Endothelial cell of umbilical vein (primary cell): ENCODE data around the gene RBM17. TPM values are rescaled to one million over a fixed set of nuclear protein-coding genes. Genes with fewer than 3 reads are reported as not detected.

Experiments
- BruUV-seq: library from RNA; stranded (reverse); fragments of 400-500 nt; replicated peaks from 2 replicates; lab custom pipeline; 2021; lab: Mats Ljungman, UMichigan
- CTCF ChIA-PET: fragments of 300-600, 350-600 bp; sonication (Branson Sonifier 250); formaldehyde crosslinking; loops from one replicate; lab custom pipeline; 2021; ENCODE audit warnings: antibody characterized with exemption, inconsistent platforms; lab: Charles Lee
- POLR2A ChIA-PET: fragments of 300-600, 350-600 bp; sonication (Branson Sonifier 250); formaldehyde crosslinking; loops from one replicate; lab custom pipeline; 2021; ENCODE audit warnings: antibody characterized with exemption, inconsistent platforms; lab: Charles Lee
- DNase-seq: peaks from one replicate; pipeline ENCODE4 v3.0.0-alpha.2; 2011; ENCODE audit warnings: low read depth, low spot score
- FAIRE-seq: peaks from 2 replicates; lab custom pipeline; 2011; peaks lifted over from hg19 to GRCh38; lab: Jason Lieb, UNC
- H2AFZ ChIP-seq: 2 replicates; pipeline ENCODE4 v1.6.0; 2012; ENCODE audit warnings: low read depth, low read length, control low read depth, inconsistent platforms
- H3K27ac ChIP-seq: 2 replicates; pipeline ENCODE4 v1.5.1; 2011; ENCODE audit warnings: low read depth, mild to moderate bottlenecking, control low read depth, low read length, moderate library complexity; ENCODE audit not compliant: insufficient read depth
- H3K27me3 ChIP-seq, 2 experiments: 2 replicates each; pipeline versions ENCODE4 v1.6.0 to v1.6.1; 2011; ENCODE audit warnings: low read length in 2 of 2, mixed read lengths in 1 of 2; ENCODE audit not compliant: control insufficient read depth in 2 of 2, insufficient read depth in 2 of 2
- H3K36me3 ChIP-seq, 2 experiments: 2 replicates in 1 of 2; 3 replicates in 1 of 2; pipeline ENCODE4 v1.5.1; 2011; ENCODE audit warnings: low read length in 2 of 2, mild to moderate bottlenecking in 1 of 2, moderate library complexity in 1 of 2; ENCODE audit not compliant: control insufficient read depth in 2 of 2, insufficient read depth in 2 of 2; ENCODE audit errors: extremely low read depth in 1 of 2
- H3K4me1 ChIP-seq: 3 replicates; pipeline ENCODE4 v1.5.1; 2011; ENCODE audit warnings: mild to moderate bottlenecking, low read length; ENCODE audit not compliant: control insufficient read depth, insufficient read depth; ENCODE audit errors: extremely low read depth
- H3K4me2 ChIP-seq: 2 replicates; pipeline ENCODE4 v1.6.1; 2011; ENCODE audit warnings: low read length, control low read depth, mixed read lengths; ENCODE audit not compliant: insufficient read depth
- H3K4me3 ChIP-seq, 3 experiments: fragments of 200-600 bp in 1 of 3; sonication (generic), shearing (Covaris generic) in 1 of 3; replicated peaks in 1 of 3; 2 replicates each; pipeline ENCODE4 v1.5.1; 2011 to 2016; ENCODE audit warnings: control low read depth in 3 of 3, low read length in 3 of 3, mild to moderate bottlenecking in 2 of 3, inconsistent platforms in 1 of 3, low read depth in 1 of 3, moderate library complexity in 1 of 3; ENCODE audit not compliant: insufficient read depth in 1 of 3
- H3K79me2 ChIP-seq: 2 replicates; pipeline ENCODE4 v1.6.0; 2012; ENCODE audit warnings: low read length, inconsistent platforms; ENCODE audit not compliant: control insufficient read depth, insufficient read depth
- H3K9ac ChIP-seq: replicated peaks from 2 replicates; pipeline ENCODE3; 2011; ENCODE audit warnings: low read length, control low read depth; ENCODE audit not compliant: insufficient read depth; ENCODE audit errors: extremely low read depth
- H3K9me1 ChIP-seq: replicated peaks from 3 replicates; pipeline ENCODE4 v1.6.0; 2011; ENCODE audit warnings: mild to moderate bottlenecking, low read length; ENCODE audit not compliant: control insufficient read depth, insufficient read depth; ENCODE audit errors: extremely low read depth
- H3K9me3 ChIP-seq: replicated peaks from 2 replicates; pipeline ENCODE4 v1.5.1; 2012; ENCODE audit warnings: low read length, inconsistent platforms; ENCODE audit not compliant: control insufficient read depth, insufficient read depth
- H4K20me1 ChIP-seq: replicated peaks from 2 replicates; pipeline ENCODE3; 2011; ENCODE audit warnings: mild to moderate bottlenecking, low read length; ENCODE audit not compliant: control insufficient read depth, insufficient read depth; ENCODE audit errors: extremely low read depth
- FOS ChIP-seq: IDR thresholded peaks from 2 replicates; pipeline ENCODE4 v1.6.1; 2011; ENCODE audit warnings: mild to moderate bottlenecking, low read length, moderate library complexity, borderline replicate concordance; ENCODE audit not compliant: insufficient read depth
- GATA2 ChIP-seq: IDR thresholded peaks from 2 replicates; pipeline ENCODE4 v1.7.0; 2011; ENCODE audit warnings: low read depth, mild to moderate bottlenecking, moderate library complexity, mixed read lengths, low read length; ENCODE audit not compliant: insufficient read length, insufficient read depth
- JUN ChIP-seq: IDR thresholded peaks from 2 replicates; pipeline ENCODE4 v1.6.1; 2011; ENCODE audit warnings: borderline replicate concordance, low read depth; ENCODE audit not compliant: insufficient read length, insufficient read depth
- MYC ChIP-seq: IDR thresholded peaks from one replicate; pipeline ENCODE4 v1.6.1; 2011; ENCODE audit warnings: mild to moderate bottlenecking, low read depth, low read length
- POLR2A ChIP-seq: IDR thresholded peaks from 2 replicates; pipeline ENCODE4 v1.6.1; 2012; ENCODE audit warnings: low read depth, mild to moderate bottlenecking, control low read depth, low read length
- POLR2AphosphoS5 ChIP-seq: IDR thresholded peaks from 2 replicates; pipeline ENCODE4 v1.6.1; 2012; ENCODE audit warnings: low read depth, mild to moderate bottlenecking, control low read depth, low read length, moderate library complexity; ENCODE audit not compliant: insufficient read depth
- dilution Hi-C: fragments of 300-500 bp; cut with MboI; formaldehyde crosslinking; loops from one replicate; pipeline ENCODE4 v1.15.0; 2019; ENCODE audit warnings: low sequenced_read_pairs; ENCODE audit not compliant: extremely low pct_ligation_motif_present
- intact Hi-C: fragments of 100-400 bp; cut with micrococcal nuclease; formaldehyde crosslinking; loops from one replicate; pipeline ENCODE4 v1.10.0; 2022
- polyA plus RNA-seq, 4 experiments: library from polyadenylated mRNA; depleted of rRNA in 3 of 4; stranded (reverse) in 3 of 4; unstranded in 1 of 4; fragments of >200 nt; gene quantifications; 2 replicates each; pipeline versions ENCODE4 v1.2.1 to v1.2.3, GENCODE V29; 2011 to 2012; ENCODE audit warnings: missing spikeins in 1 of 4
- total RNA-seq: library from RNA; stranded (reverse); gene quantifications from 2 replicates; pipeline ENCODE4 v1.2.3, GENCODE V29; 2021
- TF ChIP-seq, protein P1 (sequence below), 2 donors: IDR thresholded peaks; 1 replicate in 1 of 2; 2 replicates in 1 of 2; pipeline ENCODE4 v1.5.1; 2011; ENCODE audit warnings: low read length in 2 of 2, mild to moderate bottlenecking in 2 of 2, moderate library complexity in 2 of 2, control low read depth in 1 of 2, inconsistent platforms in 1 of 2, low read depth in 1 of 2; ENCODE audit not compliant: insufficient read depth in 1 of 2; ENCODE audit errors: extremely low read depth in 1 of 2
- TF ChIP-seq, protein P2 (sequence below): IDR thresholded peaks from 2 replicates; pipeline ENCODE4 v1.6.1; 2011; ENCODE audit not compliant: insufficient read depth, insufficient read length

Gene RBM17
- total and polyA plus RNA-seq, 2 donors (not counting 3 experiments of a cell fraction or from before 2014, with no cell fraction given), result 23.1 to 148 TPM

DNA sequence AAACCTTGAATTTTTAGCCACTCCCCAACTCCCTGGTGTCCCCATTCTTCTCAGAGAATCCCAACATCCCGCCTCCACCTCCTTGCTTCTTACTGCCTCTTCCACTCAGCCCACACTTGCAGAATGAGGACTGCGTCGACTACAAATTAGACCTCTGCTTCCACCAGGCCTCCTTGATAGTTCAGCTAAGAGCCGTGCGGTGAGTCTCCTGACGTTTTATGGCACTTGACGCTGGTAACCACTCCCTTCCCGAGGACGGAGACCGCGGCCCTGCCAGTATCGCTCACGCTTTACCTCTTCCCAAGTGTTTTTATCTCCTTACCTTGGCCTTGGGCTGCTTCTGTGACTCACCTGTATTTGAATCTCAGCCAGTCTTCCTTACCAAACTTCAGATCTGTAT, 31.1 kb downstream of the RBM17 start:
- Histone ChIP-seq H3K79me2 (no peaks in the 10 kb centered on the region), H3K9me3 (no peaks in the 10 kb centered on the region), H4K20me1 (no peaks in the 10 kb centered on the region), H3K27ac (no peak overlapping the region), H3K4me3 (no peak overlapping the region), H2AFZ (no peak overlapping the region), H3K9me1 (no peaks in the 10 kb centered on the region), H3K4me1 (peaks cover 7% of the 10 kb centered on the region), H3K9ac (no peak overlapping the region), H3K36me3 (peaks cover 3% of the 10 kb centered on the region in 2 experiments), H3K4me2 (no peak overlapping the region), H3K27me3 (no peaks in the 10 kb centered on the region)
- BruUV-seq, result no TSS peak
- CTCF ChIA-PET, result interaction anchor here (0.9 to 4.2 kb wide), 3 partner anchors 14 to 282 kb away, joined by 3 to 22 read pairs (median 4); partner anchors contain the start of gene PFKFB3
- intact Hi-C loops, result no loop called here
- DNase-seq (no peak), FAIRE-seq (no peak)
- POLR2A ChIA-PET, result no interaction called here
- dilution Hi-C loops, result no loop called here
- TF ChIP-seq, protein P1, sequence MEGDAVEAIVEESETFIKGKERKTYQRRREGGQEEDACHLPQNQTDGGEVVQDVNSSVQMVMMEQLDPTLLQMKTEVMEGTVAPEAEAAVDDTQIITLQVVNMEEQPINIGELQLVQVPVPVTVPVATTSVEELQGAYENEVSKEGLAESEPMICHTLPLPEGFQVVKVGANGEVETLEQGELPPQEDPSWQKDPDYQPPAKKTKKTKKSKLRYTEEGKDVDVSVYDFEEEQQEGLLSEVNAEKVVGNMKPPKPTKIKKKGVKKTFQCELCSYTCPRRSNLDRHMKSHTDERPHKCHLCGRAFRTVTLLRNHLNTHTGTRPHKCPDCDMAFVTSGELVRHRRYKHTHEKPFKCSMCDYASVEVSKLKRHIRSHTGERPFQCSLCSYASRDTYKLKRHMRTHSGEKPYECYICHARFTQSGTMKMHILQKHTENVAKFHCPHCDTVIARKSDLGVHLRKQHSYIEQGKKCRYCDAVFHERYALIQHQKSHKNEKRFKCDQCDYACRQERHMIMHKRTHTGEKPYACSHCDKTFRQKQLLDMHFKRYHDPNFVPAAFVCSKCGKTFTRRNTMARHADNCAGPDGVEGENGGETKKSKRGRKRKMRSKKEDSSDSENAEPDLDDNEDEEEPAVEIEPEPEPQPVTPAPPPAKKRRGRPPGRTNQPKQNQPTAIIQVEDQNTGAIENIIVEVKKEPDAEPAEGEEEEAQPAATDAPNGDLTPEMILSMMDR (IDR thresholded peaks at IDR 0.05; ENCODE audit: extremely low read depth in 1 of 2, insufficient read depth in 1 of 2, low read depth in 1 of 2, low read length in 2 of 2), result no peak

DNA sequence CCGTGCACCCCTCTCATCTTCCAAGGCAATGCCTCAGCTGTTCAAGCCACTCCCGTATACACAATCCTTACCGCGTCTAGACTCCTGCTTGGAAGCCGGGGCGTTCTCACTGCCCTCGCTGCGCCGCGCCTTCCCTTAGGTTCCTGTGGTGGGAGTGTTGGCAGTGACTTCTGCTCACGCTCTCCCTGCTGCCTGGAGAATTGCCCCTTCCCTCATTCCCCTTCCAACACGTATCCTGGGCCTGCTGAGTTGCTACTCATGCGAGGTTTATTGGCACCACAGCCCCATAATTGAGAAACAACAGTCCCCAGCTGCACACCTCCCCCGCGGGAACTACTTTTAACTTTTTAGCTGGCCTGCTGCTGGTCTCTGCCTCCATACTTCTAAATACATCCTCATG, 31.9 kb downstream of the RBM17 start:
- H4K20me1 ChIP-seq, result no peaks in the 10 kb centered on the region
- H2AFZ ChIP-seq, result no peak overlapping the region
- no peak overlapping the region for H3K4me3 ChIP-seq
- FAIRE-seq (no peak), DNase-seq (no peak)
- H3K79me2 ChIP-seq, result no peaks in the 10 kb centered on the region
- H3K4me2 ChIP-seq, result no peak overlapping the region
- H3K36me3 ChIP-seq, result peaks cover 3% of the 10 kb centered on the region in 2 experiments
- no peaks in the 10 kb centered on the region for H3K27me3 ChIP-seq
- H3K4me1 ChIP-seq, result peaks cover 3% of the 10 kb centered on the region
- H3K27ac ChIP-seq, result no peak overlapping the region
- BruUV-seq, result no TSS peak
- intact Hi-C loops (no loop called here), dilution Hi-C loops (no loop called here)
- POLR2A ChIA-PET, result no interaction called here
- no peaks in the 10 kb centered on the region for H3K9me1 ChIP-seq
- H3K9ac ChIP-seq, result no peak overlapping the region
- TF ChIP-seq JUN (no peak), GATA2 (no peak), POLR2AphosphoS5 (no peak), FOS (no peak), POLR2A (no peak), MYC (no peak)
- TF ChIP-seq, protein P1 (IDR thresholded peaks at IDR 0.05; ENCODE audit: extremely low read depth in 1 of 2, insufficient read depth in 1 of 2, low read depth in 1 of 2, low read length in 2 of 2), result no peak
- TF ChIP-seq, protein P2, sequence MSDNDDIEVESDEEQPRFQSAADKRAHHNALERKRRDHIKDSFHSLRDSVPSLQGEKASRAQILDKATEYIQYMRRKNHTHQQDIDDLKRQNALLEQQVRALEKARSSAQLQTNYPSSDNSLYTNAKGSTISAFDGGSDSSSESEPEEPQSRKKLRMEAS, result no peak
- no peaks in the 10 kb centered on the region for H3K9me3 ChIP-seq
- CTCF ChIA-PET, result interaction anchor here (0.9 to 4.2 kb wide), 3 partner anchors 14 to 281 kb away, joined by 3 to 22 read pairs (median 4); partner anchors contain the start of gene PFKFB3
